K562 (cell line): ENCODE results near the gene NOX5. TPM values are rescaled to one million over a fixed set of nuclear protein-coding genes. Genes with fewer than 3 reads are reported as not detected.

Source experiments
- ATAC-seq: fragments of 200-7000 bp; cut with Tn5 transposase; 3 replicates; pipeline ENCODE4 v1.9.1; 2020; ENCODE audit warnings: moderate library complexity
- BruUV-seq: library from RNA; stranded (reverse); fragments of 400-500 nt; replicated peaks from 2 replicates; lab custom pipeline; 2021; lab: Mats Ljungman, UMichigan
- CTCF ChIA-PET: fragments of 300-600 bp; formaldehyde crosslinking; extraction: SDS; loops from one replicate; lab custom pipeline; 2021; ENCODE audit warnings: low intra/inter-chr PET ratio; lab: Yijun Ruan, JAX
- POLR2A ChIA-PET: fragments of 300-600, 350-650 bp; sonication (Branson Sonifier 250); formaldehyde crosslinking; extraction: SDS; loops from one replicate; lab custom pipeline; 2021; ENCODE audit warnings: antibody characterized with exemption, inconsistent platforms; lab: Yijun Ruan, JAX
- DNase-seq, 4 experiments: peaks; one replicate each; pipeline versions ENCODE4 v3.0.0 to v3.0.0-alpha.2; 2011 to 2018; ENCODE audit warnings: low spot score in 3 of 4, mixed read lengths in 3 of 4; ENCODE audit errors: extremely low read depth in 1 of 4
- FAIRE-seq: peaks from 2 replicates; lab custom pipeline; 2011; peaks lifted over from hg19 to GRCh38; lab: Jason Lieb, UNC
- H2AFZ ChIP-seq: 2 replicates; pipeline ENCODE4 v1.6.0; 2011; ENCODE audit warnings: low read depth, low read length, control low read depth, inconsistent platforms
- H3K27ac ChIP-seq: fragments of 200-600 bp; 3 replicates; pipeline ENCODE4 v1.8.0; 2011; ENCODE audit warnings: low read depth, mild to moderate bottlenecking, control low read depth, inconsistent platforms, low read length, moderate library complexity, mixed read lengths; ENCODE audit errors: extremely low read depth
- H3K27me3 ChIP-seq, 2 experiments: fragments of 300-600 bp in 1 of 2; 2 replicates in 1 of 2; 3 replicates in 1 of 2; pipeline versions ENCODE4 v1.6.0 to v1.8.0; 2011; ENCODE audit warnings: inconsistent platforms in 2 of 2, low read length in 2 of 2, mild to moderate bottlenecking in 1 of 2, mixed read lengths in 1 of 2, moderate library complexity in 1 of 2; ENCODE audit not compliant: control insufficient read depth in 2 of 2, insufficient read depth in 2 of 2
- H3K36me3 ChIP-seq: fragments of 300-600 bp; 3 replicates; pipeline ENCODE4 v1.8.0; 2011; ENCODE audit warnings: mild to moderate bottlenecking, low read length, inconsistent platforms; ENCODE audit not compliant: control insufficient read depth, insufficient read depth
- H3K4me1 ChIP-seq, 2 experiments: fragments of 200-600 bp in 1 of 2; replicated peaks in 1 of 2; 2 replicates in 1 of 2; 3 replicates in 1 of 2; pipeline versions ENCODE4 v1.5.1 to v1.8.0; 2011; ENCODE audit warnings: inconsistent platforms in 2 of 2, low read length in 2 of 2, mild to moderate bottlenecking in 1 of 2, mixed read lengths in 1 of 2, moderate library complexity in 1 of 2; ENCODE audit not compliant: control insufficient read depth in 2 of 2, insufficient read depth in 2 of 2
- H3K4me2 ChIP-seq: 2 replicates; pipeline ENCODE4 v1.6.1; 2011; ENCODE audit warnings: low read length, control low read depth, inconsistent platforms, mixed read lengths; ENCODE audit not compliant: insufficient read depth
- H3K4me3 ChIP-seq: fragments of 200-600 bp; sonication (generic), shearing (Covaris generic); 2 replicates; pipeline ENCODE4 v1.5.1; 2016; ENCODE audit warnings: control low read depth, inconsistent platforms
- H3K79me2 ChIP-seq: fragments of 200-600 bp; 3 replicates; pipeline ENCODE4 v1.8.0; 2011; ENCODE audit warnings: low read length, inconsistent platforms; ENCODE audit not compliant: control insufficient read depth, insufficient read depth
- H3K9ac ChIP-seq, 2 experiments: 2 replicates each; pipeline versions ENCODE4 v1.6.0 to v1.6.1; 2011; ENCODE audit warnings: low read depth in 2 of 2, low read length in 2 of 2, control low read depth in 1 of 2, inconsistent platforms in 1 of 2, mild to moderate bottlenecking in 1 of 2, mixed read lengths in 1 of 2; ENCODE audit not compliant: insufficient read depth in 1 of 2
- H3K9me1 ChIP-seq: one replicate; pipeline ENCODE4 v1.6.0; 2011; ENCODE audit warnings: inconsistent platforms, mild to moderate bottlenecking, low read length, moderate library complexity; ENCODE audit not compliant: control insufficient read depth, insufficient read depth
- H3K9me3 ChIP-seq: replicated peaks from 2 replicates; pipeline ENCODE4 v1.5.1; 2011; ENCODE audit warnings: low read depth, low read length, inconsistent platforms; ENCODE audit not compliant: control insufficient read depth, insufficient read depth
- H4K20me1 ChIP-seq: replicated peaks from 2 replicates; pipeline ENCODE4 v1.6.1; 2011; ENCODE audit warnings: low read length, inconsistent platforms, mixed read lengths; ENCODE audit not compliant: control insufficient read depth, insufficient read depth
- BRD9 ChIP-seq: fragments of 450-650 bp; IDR thresholded peaks from 2 replicates; pipeline ENCODE4 v1.6.1; 2018; ENCODE audit warnings: low read depth; ENCODE audit not compliant: partially characterized antibody
- CEBPG ChIP-seq, 3 experiments: fragments of 200-800 bp in 1 of 3; sonication (Bioruptor generic) in 1 of 3; sonication (generic) in 1 of 3; formaldehyde crosslinking in 1 of 3; IDR thresholded peaks in 2 of 3; conservative IDR thresholded peaks in 1 of 3; 2 replicates each; pipeline versions ENCODE4 v1.6.1 to v1.8.0; 2016 to 2022; ENCODE audit warnings: missing compliant biosample characterization in 2 of 3, missing genetic modification characterization in 2 of 3, mild to moderate bottlenecking in 1 of 3, missing genetic modification reagents in 1 of 3
- ELF1 ChIP-seq: fragments of 200-800 bp; sonication (Bioruptor generic); IDR thresholded peaks from 2 replicates; pipeline ENCODE4 v1.6.1; 2016; ENCODE audit warnings: missing genetic modification characterization, missing compliant biosample characterization
- FOXA3 ChIP-seq, 2 experiments: fragments of 450-650 bp in 1 of 2; sonication (generic) in 1 of 2; formaldehyde crosslinking; IDR thresholded peaks in 1 of 2; conservative IDR thresholded peaks in 1 of 2; 2 replicates each; pipeline versions ENCODE4 v1.4.0 to v1.8.0; 2020 to 2022; ENCODE audit warnings: mild to moderate bottlenecking in 2 of 2, missing genetic modification reagents in 1 of 2
- HDAC3 ChIP-seq: fragments of 450-650 bp; IDR thresholded peaks from 2 replicates; pipeline ENCODE4 v1.6.1; 2018; ENCODE audit warnings: borderline replicate concordance, mild to moderate bottlenecking, moderate library complexity; ENCODE audit not compliant: partially characterized antibody
- MAFF ChIP-seq: IDR thresholded peaks from 2 replicates; pipeline ENCODE4 v1.6.1; 2012; ENCODE audit warnings: low read length, improper control_type of control experiment
- NFE2L1 ChIP-seq: fragments of 450-650 bp; IDR thresholded peaks from 2 replicates; pipeline ENCODE4 v1.6.1; 2016; ENCODE audit warnings: missing genetic modification characterization, low read depth, mild to moderate bottlenecking, missing compliant biosample characterization, moderate library complexity, borderline replicate concordance
- NR2C1 ChIP-seq, 2 experiments: fragments of 450-650 bp; IDR thresholded peaks; 2 replicates each; pipeline ENCODE4 v1.6.1; 2017; ENCODE audit warnings: mild to moderate bottlenecking in 2 of 2, antibody characterized with exemption in 1 of 2, inconsistent platforms in 1 of 2, missing compliant biosample characterization in 1 of 2, missing genetic modification characterization in 1 of 2
- POLR3G ChIP-seq: IDR thresholded peaks from 2 replicates; pipeline ENCODE4 v1.6.1; 2011; ENCODE audit not compliant: insufficient read length, insufficient replicate concordance; ENCODE audit errors: extremely low read depth
- PRMT5 ChIP-seq: sonication (generic); formaldehyde crosslinking; IDR thresholded peaks from 2 replicates; pipeline ENCODE4 v1.5.0; 2020; ENCODE audit warnings: missing genetic modification reagents
- RBM15 ChIP-seq: fragments of 200-400 bp; formaldehyde crosslinking; IDR thresholded peaks from 2 replicates; pipeline ENCODE4 v1.6.1; 2018; ENCODE audit warnings: mild to moderate bottlenecking, low read length, moderate library complexity; ENCODE audit not compliant: insufficient read depth
- SETDB1 ChIP-seq: IDR thresholded peaks from one replicate; pipeline ENCODE4 v1.6.1; 2012; ENCODE audit warnings: low read length, control low read depth, inconsistent platforms
- THRAP3 ChIP-seq: fragments of 450-650 bp; IDR thresholded peaks from 2 replicates; pipeline ENCODE4 v1.6.1; 2016; ENCODE audit warnings: mild to moderate bottlenecking, inconsistent platforms, borderline replicate concordance
- ZNF175 ChIP-seq: fragments of 200-800 bp; sonication (Bioruptor generic); IDR thresholded peaks from 2 replicates; pipeline ENCODE4 v1.6.1; 2016; ENCODE audit warnings: low read depth, mild to moderate bottlenecking, missing genetic modification characterization, missing compliant biosample characterization
- ZNF354B ChIP-seq: fragments of 250-450 bp; sonication (Bioruptor Pico); IDR thresholded peaks from 2 replicates; pipeline ENCODE4 v1.4.0; 2020
- ZNF507 ChIP-seq: conservative IDR thresholded peaks from 2 replicates; pipeline ENCODE4 v1.6.1; 2017; ENCODE audit warnings: missing genetic modification characterization, missing compliant biosample characterization
- ZNF589 ChIP-seq: fragments of 200-800 bp; sonication (Bioruptor generic); IDR thresholded peaks from 2 replicates; pipeline ENCODE4 v1.6.1; 2016; ENCODE audit warnings: low read depth, missing genetic modification characterization, missing compliant biosample characterization
- WGBS: fragments of 100-300 bp; shearing (Covaris generic); methylation state at CpG from one replicate; pipeline ENCODE4 v1.1.6; 2016; ENCODE audit warnings: low coverage, mixed read lengths; ENCODE audit not compliant: insufficient coverage; ENCODE audit errors: missing lambda C conversion rate; 5-methylcytosine and 5-hydroxymethylcytosine counted together
- in situ Hi-C: fragments of 300-500 bp; cut with MboI; formaldehyde crosslinking; loops from 4 replicates; pipeline ENCODE4 v1.15.0; 2018; ENCODE audit warnings: inconsistent platforms, mixed read lengths
- intact Hi-C: fragments of 100-400 bp; cut with micrococcal nuclease; formaldehyde crosslinking; loops from 2 replicates; pipeline ENCODE4 v1.14.2; 2022
- polyA plus RNA-seq, 8 experiments: library from polyadenylated mRNA; depleted of rRNA in 4 of 8; stranded (reverse) in 5 of 8; unstranded in 3 of 8; fragments of >200 nt; fragmentation: Nextera tagmentation in 2 of 8; fragmentation: Illumina TruSeq in 1 of 8; extraction: Ambion mirVana in 2 of 8; extraction: Trizol in 1 of 8; gene quantifications; 2 replicates each; pipeline versions ENCODE4 v1.2.1 to v1.2.3, GENCODE V29; 2011 to 2014; ENCODE audit warnings: inconsistent platforms in 1 of 8, missing spikeins in 1 of 8
- total RNA-seq, 7 experiments: library from RNA; depleted of rRNA in 6 of 7; stranded (reverse); fragments of >200 nt in 6 of 7; fragmentation: Illumina TruSeq in 2 of 7; extraction: Trizol in 2 of 7; gene quantifications; 2 replicates each; pipeline versions ENCODE4 v1.2.1 to v1.2.3, GENCODE V29; 2011 to 2021; ENCODE audit warnings: low replicate concordance in 1 of 7
- TF ChIP-seq, protein P1 (sequence below): fragments of 450-650 bp; formaldehyde crosslinking; IDR thresholded peaks from 2 replicates; pipeline ENCODE4 v1.4.0; 2022; ENCODE audit warnings: mild to moderate bottlenecking, moderate library complexity
- TF ChIP-seq, protein P2 (sequence below): fragments of 450-650 bp; IDR thresholded peaks from 2 replicates; pipeline ENCODE4 v1.6.1; 2016; ENCODE audit warnings: antibody characterized with exemption

Gene NOX5
- total and polyA plus RNA-seq, 9 of the 15 experiments (the other 6 are each of a cell fraction or from before 2014, with no cell fraction given): 0.01 TPM; not detected in 8

DNA sequence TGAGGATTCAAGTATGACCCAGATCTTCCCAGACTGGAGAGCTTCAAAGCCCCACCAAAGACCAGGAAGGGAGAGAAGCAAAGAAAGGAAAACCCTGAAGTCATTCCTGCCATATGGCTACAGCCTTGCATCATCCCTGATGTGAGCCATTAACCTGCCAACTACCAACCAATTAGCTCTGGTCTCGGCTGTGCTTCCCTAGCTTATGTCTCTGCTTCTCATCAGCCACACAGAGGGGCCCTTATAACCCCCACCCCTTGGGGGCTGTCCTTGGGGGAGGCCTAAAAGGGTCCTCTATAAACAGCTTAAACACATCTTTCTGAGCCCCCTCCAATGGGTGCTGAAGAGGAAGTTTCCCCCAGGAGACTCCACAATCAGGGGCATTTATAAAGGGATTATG lies 52.8 kb downstream of the NOX5 start:
- CTCF ChIA-PET: no interaction called here
- FAIRE-seq: no peak
- no peak overlapping the region for H3K27ac ChIP-seq
- TF ChIP-seq MAFF (no peak), POLR3G (no peak), NFE2L1 (tag) (no peak), ELF1 (tag) (no peak), NR2C1 (IDR thresholded peaks at IDR 0.05) (no peak), NR2C1 (tag; IDR thresholded peaks at IDR 0.05) (0 out of 2 replicates have a peak, but pooled peaks have one; percentile 1), HDAC3 (no peak), RBM15 (no peak), SETDB1 (no peak), BRD9 (no peak), ZNF507 (no peak), THRAP3 (no peak), FOXA3 (CRISPR knock-in tag; conservative IDR thresholded peaks at IDR 0.05 in 1 of 2, IDR thresholded peaks at IDR 0.05 in 1 of 2) (no peak), ZNF175 (CRISPR knock-in tag) (peak; percentile 75; the same call in 1 of the 2 replicates), ZNF354B (CRISPR knock-in tag) (no peak), CEBPG (CRISPR knock-in tag; IDR thresholded peaks at IDR 0.05) (no peak), CEBPG (tag; conservative IDR thresholded peaks at IDR 0.05 in 1 of 2, IDR thresholded peaks at IDR 0.05 in 1 of 2) (peak; percentile 52 to 80), PRMT5 (CRISPR knock-in tag) (no peak), ZNF589 (peak; percentile 49; the same call in 1 of the 2 replicates)
- TF ChIP-seq, protein P1, sequence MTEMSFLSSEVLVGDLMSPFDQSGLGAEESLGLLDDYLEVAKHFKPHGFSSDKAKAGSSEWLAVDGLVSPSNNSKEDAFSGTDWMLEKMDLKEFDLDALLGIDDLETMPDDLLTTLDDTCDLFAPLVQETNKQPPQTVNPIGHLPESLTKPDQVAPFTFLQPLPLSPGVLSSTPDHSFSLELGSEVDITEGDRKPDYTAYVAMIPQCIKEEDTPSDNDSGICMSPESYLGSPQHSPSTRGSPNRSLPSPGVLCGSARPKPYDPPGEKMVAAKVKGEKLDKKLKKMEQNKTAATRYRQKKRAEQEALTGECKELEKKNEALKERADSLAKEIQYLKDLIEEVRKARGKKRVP (CRISPR knock-in tag): 0 out of 2 replicates have a peak, but pooled peaks have one; percentile 10
- TF ChIP-seq, protein P2, sequence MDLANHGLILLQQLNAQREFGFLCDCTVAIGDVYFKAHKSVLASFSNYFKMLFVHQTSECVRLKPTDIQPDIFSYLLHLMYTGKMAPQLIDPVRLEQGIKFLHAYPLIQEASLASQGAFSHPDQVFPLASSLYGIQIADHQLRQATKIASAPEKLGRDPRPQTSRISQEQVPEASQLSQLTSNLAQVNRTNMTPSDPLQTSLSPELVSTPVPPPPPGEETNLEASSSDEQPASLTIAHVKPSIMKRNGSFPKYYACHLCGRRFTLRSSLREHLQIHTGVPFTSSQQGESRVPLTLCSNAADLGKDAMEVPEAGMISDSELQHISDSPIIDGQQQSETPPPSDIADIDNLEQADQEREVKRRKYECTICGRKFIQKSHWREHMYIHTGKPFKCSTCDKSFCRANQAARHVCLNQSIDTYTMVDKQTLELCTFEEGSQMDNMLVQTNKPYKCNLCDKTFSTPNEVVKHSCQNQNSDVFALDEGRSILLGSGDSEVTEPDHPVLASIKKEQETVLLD: no peak

More for the DNA sequence above, 52.8 kb downstream of the NOX5 start:
- no peaks in the 10 kb centered on the region for H3K4me1 ChIP-seq
- H3K36me3 ChIP-seq: no peaks in the 10 kb centered on the region
- peaks cover 2% of the 10 kb centered on the region for H3K9me1 ChIP-seq
- H4K20me1 ChIP-seq: 0 out of 2 replicates have a peak, but pooled peaks cover 4% of the 10 kb centered on the region
- POLR2A ChIA-PET: interaction anchor here (1.1 kb wide), 1 partner anchor 363 kb away, joined by 3 read pairs; no protein-coding TSS in a partner anchor
- in situ Hi-C loops (no loop called here), intact Hi-C loops (no loop called here)
- H3K27me3 ChIP-seq: peaks cover 4 to 17% of the 10 kb centered on the region in 2 experiments; a peak in 2 of 5 replicates
- H3K79me2 ChIP-seq: no peaks in the 10 kb centered on the region
- no peak for ATAC-seq
- no peak overlapping the region for H2AFZ ChIP-seq
- H3K9me3 ChIP-seq: no peaks in the 10 kb centered on the region
- no TSS peak for BruUV-seq
- WGBS: 0% methylated on average over 1 of the region's 1 CpG
- DNase-seq: no peak
- no peak overlapping the region for H3K4me2 ChIP-seq
- no peak overlapping the region for H3K4me3 ChIP-seq
- no peak overlapping the region for H3K9ac ChIP-seq
